ENCODE results near the gene HEMK1.

HEMK1 gene

DNA sequence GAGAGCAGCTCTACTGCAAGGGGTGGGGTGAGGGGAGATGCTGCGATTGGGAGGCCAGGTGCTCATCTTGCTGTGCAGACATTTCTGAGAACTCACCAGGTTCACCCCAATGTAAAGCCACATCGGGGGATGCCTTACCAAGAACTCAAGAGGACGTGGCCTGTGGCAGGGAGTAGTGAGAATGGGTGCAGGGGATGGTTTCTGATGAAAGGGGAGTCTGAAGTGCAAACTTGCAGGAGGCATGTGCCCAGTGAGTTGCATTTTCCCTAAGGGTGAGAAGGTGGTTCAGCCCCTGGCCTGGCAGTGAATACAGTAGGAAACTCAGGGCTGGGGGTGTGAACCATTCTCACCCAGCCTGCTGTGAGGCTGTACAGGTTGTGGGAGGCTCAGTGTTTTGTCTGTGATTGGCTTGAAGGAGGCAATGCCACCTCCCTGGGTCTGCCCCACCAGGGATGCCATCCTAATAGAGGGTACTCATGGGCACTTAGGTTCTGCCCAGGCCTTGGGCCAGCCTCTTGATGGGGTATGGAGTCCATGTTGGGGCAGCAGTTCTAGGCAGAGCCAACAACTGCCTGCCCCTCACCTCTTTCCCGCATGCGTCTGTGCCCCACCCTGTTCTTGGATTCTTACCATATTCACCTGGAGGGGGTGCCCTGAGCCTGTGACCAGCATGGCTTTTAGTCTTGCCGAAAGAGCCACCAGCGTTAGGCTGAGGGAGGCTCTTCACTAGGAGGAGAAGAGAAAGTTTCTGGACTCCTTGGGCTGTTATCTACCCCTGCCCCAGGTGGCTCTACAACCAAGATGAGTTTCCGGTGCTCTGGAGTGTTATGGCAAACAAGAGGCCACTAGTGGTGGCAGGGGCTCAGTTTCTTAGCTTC lies 4.5 kb downstream of the HEMK1 start:
- no peak for DNase-seq (ENCODE audit: low read depth)

DNA sequence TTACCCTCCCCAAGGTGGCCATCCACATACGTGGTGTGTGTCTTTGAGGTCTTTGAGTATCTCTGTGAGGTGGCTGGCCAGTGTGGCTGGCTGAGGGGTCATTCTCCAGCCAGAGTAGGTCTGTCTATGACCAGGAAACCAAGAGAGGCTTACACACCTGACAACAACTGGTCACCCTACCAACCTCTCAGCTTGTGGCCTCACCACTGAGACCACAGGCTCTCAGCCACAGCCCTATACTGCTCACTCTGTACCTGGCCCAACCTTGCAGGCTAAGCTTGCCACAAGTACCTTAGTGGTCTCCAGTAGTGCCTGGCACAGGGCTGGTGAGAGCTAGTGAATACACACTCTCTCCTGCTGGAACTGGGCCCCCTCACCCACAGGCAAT lies 5.1 kb downstream of the HEMK1 start:
- no peak for DNase-seq (ENCODE audit: low read depth)

DNA sequence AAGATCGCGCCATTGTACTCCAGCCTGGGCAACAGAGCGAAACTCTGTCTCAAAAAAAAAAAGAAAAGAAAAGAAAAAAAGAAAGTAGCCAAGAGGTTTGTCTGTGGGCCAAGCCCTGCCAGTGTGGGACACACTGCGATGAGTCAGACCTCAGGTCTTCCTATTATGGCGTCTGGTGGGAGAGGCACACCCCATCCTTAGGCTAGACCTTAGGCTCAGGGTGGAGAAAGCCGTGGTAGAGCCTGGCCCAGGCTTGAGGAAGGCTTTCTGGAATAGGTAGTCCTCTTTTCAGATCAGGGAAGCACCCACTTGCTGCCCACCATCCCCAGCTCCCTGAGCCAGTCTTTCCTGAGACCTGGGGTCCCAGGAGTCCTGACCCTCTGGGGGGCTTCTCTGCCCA lies 6.0 kb downstream of the HEMK1 start:
- DNase-seq (ENCODE audit: low read depth): no peak

DNA sequence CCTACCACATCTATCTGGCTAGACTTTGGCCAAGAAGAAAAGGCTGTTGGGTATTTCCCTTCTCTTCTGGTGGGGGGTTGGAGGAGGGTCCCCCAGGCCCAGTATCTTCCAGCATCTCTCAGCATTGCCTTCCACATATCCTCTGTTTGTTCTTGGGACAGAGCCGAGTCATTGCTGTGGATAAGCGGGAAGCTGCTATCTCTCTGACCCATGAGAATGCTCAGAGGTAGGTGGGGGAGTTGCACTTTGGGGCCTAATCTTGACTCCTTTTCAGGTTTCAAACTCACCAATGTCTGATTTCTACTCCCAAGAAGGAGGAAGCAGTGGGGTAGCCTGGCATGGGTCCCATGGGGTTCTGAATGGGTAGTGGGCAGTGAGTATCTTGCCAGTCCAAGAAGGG lies 8.0 kb downstream of the HEMK1 start:
- DNase-seq (ENCODE audit: low read depth): no peak

DNA sequence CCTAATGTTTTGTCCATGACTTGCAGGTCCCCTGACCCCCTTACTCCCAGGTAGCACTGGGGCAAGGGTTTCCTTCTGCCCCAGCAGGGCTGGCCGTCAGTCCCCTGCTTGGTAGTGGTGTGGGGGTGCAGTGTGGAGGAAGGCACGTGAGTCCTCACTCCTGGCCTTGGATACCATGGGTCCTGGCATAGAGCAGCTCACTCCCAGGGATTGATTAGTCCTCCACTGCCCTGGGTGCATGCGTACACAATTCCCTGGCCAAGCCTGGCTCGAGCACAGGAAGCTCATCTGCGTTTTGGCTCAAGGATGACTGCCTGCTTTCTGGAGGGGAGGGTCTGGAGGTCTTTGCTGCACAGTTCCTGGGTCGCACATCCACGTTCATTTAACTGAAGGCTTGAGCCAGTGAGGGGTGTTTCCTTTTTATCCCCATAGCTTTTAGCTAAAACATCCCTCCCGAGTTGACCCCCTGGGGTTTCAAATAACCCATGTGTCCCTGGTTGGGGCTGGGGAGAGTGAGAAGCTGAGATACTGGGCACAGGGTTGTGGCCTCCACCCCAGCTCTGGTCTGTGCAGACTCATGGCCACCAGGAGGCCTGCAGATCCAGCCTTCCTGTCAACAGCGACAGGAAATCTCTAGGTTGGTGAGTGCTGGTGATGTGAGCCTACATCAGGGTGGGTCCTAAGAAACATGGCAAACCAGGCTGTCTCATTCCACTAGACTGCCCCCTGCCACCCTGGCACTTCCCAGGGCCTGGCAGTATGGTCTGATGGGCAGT lies 11.5 kb downstream of the HEMK1 start:
- DNase-seq (ENCODE audit: low read depth): no peak

DNA sequence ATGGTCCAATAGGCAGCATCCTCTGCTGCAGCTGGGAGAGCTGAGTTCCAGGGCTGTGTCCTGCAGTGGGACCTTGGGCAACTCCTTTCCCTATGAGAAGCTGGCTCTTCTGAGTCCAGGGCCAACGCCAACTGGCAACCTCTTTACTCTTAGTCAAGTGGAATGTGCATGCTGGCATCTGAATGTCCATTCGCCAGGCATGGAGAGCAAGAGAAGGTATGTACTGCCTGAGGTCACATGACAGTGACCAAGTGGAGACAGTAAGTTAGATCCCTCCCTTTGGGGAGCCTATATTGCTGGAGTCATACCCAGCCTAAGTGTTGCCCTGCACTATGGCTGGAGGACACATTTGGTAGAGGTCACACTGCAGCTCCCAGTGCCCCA lies 12.1 kb downstream of the HEMK1 start:
- no peak for DNase-seq (ENCODE audit: low read depth)

DNA sequence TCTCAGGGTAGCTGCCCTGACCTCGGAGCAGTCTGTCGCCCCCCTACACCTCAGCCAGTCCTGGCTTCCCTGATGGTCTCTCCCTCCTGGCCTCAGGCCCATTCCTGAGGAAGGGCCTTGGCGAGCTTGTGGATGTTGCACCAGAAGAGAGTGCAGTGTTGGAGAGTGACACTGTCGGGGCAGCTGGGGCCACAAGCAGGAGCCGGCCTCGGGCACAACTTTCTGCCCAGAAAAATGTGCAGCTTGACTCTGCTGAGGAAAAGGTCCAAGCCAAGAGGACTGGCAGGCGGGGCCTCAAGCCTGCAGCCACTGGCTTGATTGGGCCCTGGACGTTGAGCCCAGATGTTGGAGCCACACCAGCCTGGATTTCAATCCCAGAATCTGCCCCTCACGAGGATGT lies 12.8 kb downstream of the HEMK1 start:
- DNase-seq (ENCODE audit: low read depth): no peak

DNA sequence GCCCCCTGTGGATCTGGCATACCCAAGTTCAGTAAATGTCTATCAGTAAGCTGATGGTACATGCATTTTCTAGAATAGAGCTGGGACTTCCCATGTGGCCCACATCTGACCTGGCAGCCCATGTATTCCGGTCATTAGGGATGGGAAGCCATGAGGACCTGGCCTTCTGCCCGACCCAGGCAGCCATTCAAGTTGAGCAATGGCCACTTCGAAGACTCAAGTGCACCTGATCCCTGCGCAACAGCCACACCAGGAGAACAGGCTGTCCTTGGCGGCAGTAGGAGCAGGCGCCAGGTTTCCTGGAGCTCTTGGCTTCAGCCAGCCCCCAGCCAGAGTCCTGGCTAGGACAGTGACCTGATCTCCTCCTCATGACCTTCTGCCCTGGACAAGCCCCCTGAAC lies 14.6 kb downstream of the HEMK1 start:
- no peak for DNase-seq (ENCODE audit: low read depth)

DNA sequence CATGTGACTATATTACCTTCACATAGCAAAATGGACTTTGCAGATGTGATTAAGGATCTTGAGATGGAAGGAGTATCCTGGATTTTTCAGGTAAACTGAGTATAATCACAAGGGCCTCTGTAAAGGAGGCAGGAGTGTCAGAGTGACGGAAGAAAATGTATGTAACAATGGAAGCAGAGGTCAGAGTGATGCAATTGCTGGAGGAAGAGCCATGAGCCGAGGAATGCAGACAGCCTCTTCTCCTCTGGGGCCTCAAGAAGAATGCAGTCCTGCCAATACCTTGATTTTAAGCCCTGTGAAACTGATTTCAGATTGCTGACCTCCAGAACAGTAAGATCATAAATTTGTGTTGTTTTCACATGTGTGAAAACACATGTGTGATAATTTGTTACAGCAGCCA lies 15.1 kb downstream of the HEMK1 start:
- DNase-seq (ENCODE audit: low read depth): no peak

DNA sequence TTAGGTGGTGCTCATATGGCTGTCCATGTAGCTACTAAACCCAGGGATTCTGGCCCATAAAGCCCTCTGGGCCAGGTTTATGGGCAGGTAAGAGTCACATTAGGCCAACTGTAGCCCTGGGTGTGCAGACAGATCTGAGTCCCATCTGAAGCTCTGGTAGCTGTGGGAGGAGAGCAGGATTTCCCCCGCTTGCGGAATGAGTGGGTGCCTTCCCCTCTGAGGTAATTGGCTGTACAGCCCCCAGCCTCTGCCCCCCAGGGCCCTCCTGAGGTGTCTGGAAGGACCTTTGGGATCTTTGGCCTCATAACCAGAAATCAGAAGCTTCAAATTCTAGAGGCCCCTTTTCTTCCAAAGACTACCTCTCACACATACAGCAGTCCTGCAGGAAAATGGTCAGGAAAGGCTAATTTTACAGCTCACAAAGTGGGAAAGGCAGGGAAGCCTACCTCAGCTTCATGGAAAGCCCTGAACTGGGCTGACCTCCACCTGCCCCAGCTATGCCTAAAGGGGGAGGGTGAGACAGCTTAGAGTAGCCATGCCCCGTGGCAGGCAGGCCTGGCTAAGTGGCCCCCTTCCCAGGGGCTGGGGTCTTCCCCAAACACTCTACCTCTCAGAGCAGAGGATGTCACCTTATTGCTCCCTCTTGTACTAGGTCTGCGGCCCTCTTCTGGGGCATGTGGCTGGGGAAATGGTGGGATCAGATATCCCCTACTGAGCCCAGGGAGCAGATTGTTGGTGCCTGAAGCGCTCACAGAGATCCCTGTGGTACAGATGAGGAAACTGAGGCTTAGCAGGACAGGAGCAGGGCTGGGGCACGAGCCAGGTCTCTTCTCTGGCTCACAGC lies 16.8 kb downstream of the HEMK1 start:
- no peak for DNase-seq (ENCODE audit: low read depth)

DNA sequence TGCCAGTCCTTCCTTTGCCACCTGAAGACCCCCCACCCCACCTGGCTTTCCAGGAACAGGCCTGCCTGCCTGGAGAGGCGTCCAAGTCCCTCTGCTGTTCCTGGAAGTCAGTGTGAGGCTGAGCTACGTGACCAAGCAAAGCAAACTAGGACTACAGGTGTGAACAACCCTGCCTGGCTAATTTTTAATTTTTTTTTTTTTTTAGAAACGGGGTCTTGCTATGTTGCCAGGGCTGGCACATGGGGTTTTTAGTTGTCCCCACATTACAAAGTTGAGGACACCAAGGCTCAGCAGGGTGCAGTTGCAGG lies 17.4 kb downstream of the HEMK1 start:
- no peak for DNase-seq (ENCODE audit: low read depth)

DNA sequence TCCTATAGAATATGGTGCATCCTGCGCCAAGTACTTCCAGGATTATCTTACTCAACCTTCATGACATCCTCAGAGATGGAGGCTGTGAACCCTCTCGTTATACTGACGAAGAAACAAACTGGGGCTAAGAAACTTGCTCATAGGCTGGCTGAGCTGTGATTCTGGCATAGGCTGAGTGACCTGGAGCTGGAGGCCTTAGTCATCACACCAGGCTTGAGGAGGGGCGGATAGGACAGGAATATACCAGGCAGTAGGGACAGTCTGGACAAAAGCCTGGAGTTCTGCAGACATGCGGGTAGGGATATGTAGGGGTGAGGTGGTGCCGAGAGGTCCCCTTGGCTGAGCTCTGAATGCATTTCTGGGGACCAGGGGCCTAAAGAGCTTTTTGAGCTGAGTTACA lies 18.1 kb downstream of the HEMK1 start:
- no peak for DNase-seq (ENCODE audit: low read depth)

DNA sequence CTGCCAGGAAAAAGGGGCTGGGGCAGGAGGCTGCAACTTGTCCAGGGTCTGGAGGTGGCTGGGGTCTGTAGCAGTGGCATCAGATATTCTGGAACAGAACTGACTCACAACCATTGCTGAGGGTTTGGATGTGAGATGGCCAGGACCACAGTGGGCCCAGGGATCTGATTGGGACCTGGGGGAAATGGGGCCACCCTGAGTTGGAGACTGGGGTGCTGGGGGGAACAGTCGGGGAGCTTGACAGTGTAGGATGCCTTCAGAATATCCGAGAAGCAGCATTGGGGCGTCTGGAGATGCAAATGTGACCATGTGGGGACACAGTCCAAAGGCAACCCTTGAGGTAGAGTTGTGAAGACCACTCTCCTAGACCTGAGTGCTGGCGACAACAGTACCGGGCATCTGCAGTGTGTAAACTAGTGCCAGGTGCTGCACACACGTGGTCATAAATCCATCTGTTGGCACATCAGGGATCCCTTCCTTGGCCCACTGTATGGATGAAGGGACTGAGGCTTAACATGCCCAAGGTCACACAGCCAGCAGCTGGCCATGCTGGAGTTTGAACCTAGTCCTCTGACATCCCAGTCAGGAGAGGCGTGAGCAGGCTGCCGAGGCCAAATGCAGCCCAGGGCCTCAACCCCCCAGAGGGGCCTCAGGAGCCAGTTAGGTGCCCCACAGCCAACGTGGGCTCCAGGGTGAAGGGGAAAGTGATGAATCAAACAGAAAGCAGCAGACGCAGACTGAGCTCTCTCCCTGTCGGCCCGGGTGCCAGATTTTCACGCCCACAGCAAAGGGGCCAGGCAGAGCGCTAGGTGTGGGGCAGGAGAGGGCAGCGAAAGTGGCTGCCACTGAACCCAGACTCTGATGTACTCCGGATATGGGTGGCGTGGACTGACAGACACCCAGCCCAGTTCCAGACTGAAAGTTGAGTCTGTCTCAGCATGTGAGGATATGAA lies 18.8 kb downstream of the HEMK1 start:
- DNase-seq (ENCODE audit: low read depth): no peak

DNA sequence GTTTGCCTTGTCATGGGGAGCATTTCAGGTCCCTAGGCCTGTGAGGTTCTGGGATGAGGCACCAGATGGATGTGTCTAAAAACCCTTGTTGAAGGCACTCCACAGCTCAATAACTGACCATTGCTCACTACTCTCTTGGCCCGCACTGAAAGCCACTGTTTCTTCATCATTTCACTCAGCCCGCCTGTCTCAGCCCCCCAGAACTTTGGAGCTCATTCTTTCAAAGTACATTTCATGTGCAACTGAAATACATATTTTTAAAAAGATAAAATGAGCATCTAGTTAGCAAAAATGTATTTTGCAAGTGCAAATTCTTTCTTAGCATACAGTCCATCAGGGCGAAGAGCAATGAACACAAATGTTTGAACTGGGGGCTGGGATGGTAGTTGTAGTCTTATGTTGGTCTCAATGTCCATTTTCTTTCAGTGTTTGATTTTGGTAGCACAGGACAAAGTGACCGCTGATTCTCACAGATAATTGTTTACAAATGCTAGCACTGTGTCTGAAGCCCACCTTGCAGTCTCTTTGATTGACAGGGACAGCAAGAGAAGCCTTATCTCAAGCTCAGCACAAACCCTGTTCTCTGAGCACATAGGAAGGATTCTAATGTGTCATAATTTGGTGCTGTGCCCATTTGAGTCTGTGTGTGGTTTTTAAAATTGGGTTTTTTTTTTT lies 19.6 kb downstream of the HEMK1 start:
- no peak for DNase-seq (ENCODE audit: low read depth)

DNA sequence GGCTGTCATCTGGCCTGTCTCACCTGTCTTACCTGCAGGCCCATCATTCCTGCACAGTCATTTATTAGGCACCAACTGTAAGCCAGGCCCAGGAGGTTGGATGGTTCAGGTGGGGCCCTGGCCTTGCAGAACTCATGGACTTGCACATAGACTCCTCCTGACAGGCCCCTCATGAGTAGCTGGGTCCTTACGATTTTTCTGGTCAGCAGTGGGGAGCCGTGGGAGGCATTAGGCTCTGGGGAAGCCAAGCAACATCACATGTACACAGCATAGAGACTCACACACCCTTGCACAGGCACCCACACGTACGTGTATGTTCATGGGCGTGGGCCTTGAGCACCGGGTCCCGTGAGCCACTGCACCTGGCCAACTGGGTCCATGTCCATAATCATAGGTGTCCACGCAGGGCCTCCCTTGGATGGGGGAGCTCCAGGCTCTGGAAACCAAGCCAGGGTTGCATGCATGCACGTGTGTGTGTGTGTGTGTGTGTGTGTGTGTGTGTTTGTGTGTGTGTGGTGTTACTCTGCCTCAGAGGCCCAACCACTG lies 21.9 kb downstream of the HEMK1 start:
- DNase-seq (ENCODE audit: low read depth): no peak

DNA sequence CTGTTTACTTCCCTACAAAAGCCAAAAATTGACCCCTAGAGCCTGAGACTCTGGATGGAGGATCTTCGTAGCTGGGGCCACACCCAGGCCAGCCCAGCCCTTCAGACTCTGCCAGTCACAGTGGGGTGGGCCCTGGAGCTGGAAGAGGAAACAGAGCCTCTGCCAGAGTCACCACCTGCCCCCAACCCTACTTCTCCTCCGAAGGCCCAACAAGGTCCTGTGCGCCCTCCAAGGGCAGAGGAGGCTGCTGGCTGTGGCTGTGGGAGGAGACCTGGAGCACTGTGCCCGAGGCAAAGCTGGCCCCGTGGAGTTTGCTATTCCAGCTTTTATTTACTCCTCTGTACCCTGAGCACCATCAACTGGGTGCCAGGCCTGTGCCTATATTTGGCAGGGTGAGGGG lies 23.2 kb downstream of the HEMK1 start:
- no peak for DNase-seq (ENCODE audit: low read depth)

DNA sequence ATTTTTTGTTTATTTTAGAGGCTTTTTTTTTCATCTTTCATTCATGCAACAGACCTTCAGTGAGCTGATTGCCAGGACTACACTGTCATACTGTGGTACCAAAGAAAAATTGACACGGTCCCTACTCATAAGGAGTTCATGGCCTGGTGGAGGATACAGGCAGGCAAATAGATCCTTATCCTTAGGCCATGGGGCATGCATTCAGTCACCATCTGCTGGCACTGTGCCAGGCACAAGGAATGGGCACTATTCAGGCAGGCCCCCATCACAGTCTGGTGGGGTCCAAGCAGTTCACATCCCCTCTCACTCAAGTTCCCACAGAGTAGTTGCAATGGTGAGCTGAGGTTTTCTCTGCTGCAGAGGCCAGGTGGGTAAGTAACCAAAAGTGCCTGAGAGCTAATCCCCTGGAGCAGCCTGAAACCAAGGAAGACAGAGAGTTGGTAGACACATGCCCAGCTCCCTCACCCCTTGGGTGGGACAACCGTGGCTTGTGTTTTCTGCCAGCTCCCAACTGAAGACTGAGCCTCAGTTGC lies 25.0 kb downstream of the HEMK1 start:
- DNase-seq (ENCODE audit: low read depth): no peak

DNA sequence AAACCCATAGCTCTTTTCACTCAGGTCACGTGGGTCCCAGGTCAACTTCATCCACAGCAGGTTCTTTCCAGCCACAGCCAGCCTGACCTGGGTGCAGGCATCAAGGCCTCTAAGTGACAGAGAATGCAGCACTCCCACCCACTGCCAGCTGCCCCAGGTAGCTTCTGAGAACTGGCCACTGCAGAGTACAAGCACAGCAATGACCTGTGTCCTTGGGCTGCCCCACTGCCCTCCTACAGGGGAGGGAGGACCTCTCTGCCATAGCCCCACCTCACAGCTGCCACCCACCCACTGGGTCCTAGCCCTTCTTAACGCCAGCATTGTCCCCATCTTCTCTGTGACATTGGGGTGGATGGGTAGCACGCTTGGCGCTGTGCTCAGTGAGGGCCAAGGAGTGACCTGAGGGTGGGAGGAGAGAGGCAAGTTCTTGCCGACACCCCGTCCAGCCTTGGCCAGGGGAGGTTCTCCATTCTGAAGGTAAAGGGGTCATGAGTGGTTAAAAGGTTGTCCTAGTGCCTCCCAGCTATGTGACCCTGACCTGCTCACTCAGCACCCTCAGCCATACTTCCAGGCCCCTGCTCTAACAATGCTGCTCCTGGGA lies 29.9 kb downstream of the HEMK1 start:
- DNase-seq (ENCODE audit: low read depth): no peak

DNA sequence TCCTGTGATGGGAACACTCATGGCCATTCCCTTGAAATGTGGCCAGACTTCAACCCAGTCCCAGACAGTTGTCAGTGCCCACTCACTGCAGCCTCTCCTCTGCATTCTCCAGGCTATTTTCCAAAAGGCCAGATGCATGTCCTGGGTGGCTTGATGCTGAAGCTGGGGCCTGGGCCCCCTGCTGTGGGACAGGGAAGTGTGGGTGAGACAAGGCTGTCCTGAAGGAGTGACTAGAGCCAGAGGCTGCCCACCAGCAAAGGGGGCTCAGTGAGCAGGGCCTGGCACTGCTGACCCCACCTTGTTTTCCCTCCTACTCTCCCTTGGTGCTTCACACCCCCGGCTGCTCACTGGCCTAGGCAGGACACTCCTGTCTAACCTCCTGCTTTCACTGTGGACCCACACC lies 30.4 kb downstream of the HEMK1 start:
- DNase-seq (ENCODE audit: low read depth): no peak

DNA sequence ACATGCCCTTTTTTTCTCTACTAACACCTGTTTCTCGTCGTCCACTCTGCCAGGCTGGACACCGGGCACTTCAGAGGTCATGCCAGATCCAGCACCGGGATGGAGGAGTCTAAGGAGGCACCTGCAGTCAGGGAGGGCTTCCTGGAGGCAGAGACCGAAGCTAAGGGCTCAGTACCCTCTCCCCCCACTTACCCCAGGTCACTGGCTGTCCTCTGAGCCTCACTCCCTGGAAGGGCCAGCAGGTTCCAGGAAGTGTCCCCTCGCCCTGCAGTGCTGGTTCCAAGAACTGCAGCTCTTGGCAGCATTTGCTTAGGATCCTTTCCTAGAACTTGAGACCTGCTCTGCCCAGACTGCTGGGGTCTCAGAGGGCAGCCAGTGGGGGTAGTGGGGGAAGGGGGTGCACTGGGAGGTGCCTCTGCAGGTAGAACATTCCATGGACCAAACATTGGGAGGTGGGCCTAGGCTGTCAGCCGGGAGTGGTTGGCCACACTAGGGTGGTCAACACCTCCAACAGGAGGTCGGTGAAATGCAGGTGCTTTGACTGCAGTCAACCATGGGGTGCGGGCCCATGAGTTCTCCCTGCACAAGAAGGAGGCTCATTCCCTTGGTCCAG lies 30.9 kb downstream of the HEMK1 start:
- no peak for DNase-seq (ENCODE audit: low read depth)
